DND-41 (cell line): ENCODE data around the gene HIGD2A.

Experiments used
- ATAC-seq: fragments of 200-7000 bp; cut with Tn5 transposase; 3 replicates; pipeline ENCODE4 v1.9.1; 2021; ENCODE audit warnings: low read depth; ENCODE audit not compliant: insufficient read depth
- DNase-seq: peaks from one replicate; pipeline ENCODE4 v3.0.0-alpha.2; 2020
- H2AFZ ChIP-seq: 2 replicates; pipeline ENCODE4 v1.6.0; 2012; ENCODE audit warnings: low read depth, low read length
- H3K27ac ChIP-seq: 2 replicates; pipeline ENCODE4 v1.5.1; 2012; ENCODE audit warnings: low read length, inconsistent platforms
- H3K27me3 ChIP-seq: fragments of 200-600 bp; sonication (generic); 2 replicates; pipeline ENCODE4 v1.6.0; 2012; ENCODE audit warnings: low read length, mild to moderate bottlenecking, inconsistent platforms; ENCODE audit not compliant: insufficient read depth, poor library complexity
- H3K36me3 ChIP-seq: 2 replicates; pipeline ENCODE4 v1.5.1; 2012; ENCODE audit warnings: low read length, inconsistent platforms; ENCODE audit not compliant: insufficient read depth
- H3K4me1 ChIP-seq: 2 replicates; pipeline ENCODE4 v1.5.1; 2012; ENCODE audit warnings: mild to moderate bottlenecking, low read length; ENCODE audit not compliant: insufficient read depth
- H3K4me2 ChIP-seq: 2 replicates; pipeline ENCODE4 v1.6.0; 2012; ENCODE audit warnings: mild to moderate bottlenecking, moderate library complexity, low read length, inconsistent platforms; ENCODE audit not compliant: insufficient read depth
- H3K4me3 ChIP-seq, 2 experiments: fragments of 200-600 bp in 1 of 2; shearing (Covaris generic) in 1 of 2; 2 replicates each; pipeline ENCODE4 v1.5.1; 2012 to 2016; ENCODE audit warnings: inconsistent platforms in 2 of 2, low read length in 2 of 2, mild to moderate bottlenecking in 2 of 2, low read depth in 1 of 2, moderate library complexity in 1 of 2
- H3K79me2 ChIP-seq: 2 replicates; pipeline ENCODE4 v1.6.0; 2012; ENCODE audit warnings: low read length, inconsistent platforms; ENCODE audit not compliant: insufficient read depth
- H3K9ac ChIP-seq: 2 replicates; pipeline ENCODE4 v1.6.0; 2012; ENCODE audit warnings: low read depth, mild to moderate bottlenecking, inconsistent platforms, low read length, moderate library complexity
- H3K9me3 ChIP-seq: 2 replicates; pipeline ENCODE4 v1.5.1; 2012; ENCODE audit warnings: low read length, moderate library complexity, mild to moderate bottlenecking, inconsistent platforms; ENCODE audit not compliant: insufficient read depth, severe bottlenecking
- H4K20me1 ChIP-seq: 2 replicates; pipeline ENCODE4 v1.6.0; 2012; ENCODE audit warnings: low read length; ENCODE audit not compliant: insufficient read depth
- EZH2 ChIP-seq: IDR thresholded peaks from 3 replicates; pipeline ENCODE4 v1.6.1; 2012; ENCODE audit warnings: borderline replicate concordance, low read depth, mild to moderate bottlenecking, moderate library complexity, low read length, inconsistent platforms; ENCODE audit not compliant: severe bottlenecking
- TF ChIP-seq, protein P1 (sequence below): IDR thresholded peaks from 2 replicates; pipeline ENCODE4 v1.5.1; 2012; ENCODE audit warnings: borderline replicate concordance, low read length, moderate library complexity, mild to moderate bottlenecking; ENCODE audit not compliant: poor library complexity, severe bottlenecking; ENCODE audit errors: extremely low read depth

Gene HIGD2A

GRCh38 chr5:176401281-176402205 lies 13.0 kb downstream of the HIGD2A start:
- Histone ChIP-seq H3K27ac (no peak overlapping the region), H3K9me3 (no peaks in the 10 kb centered on the region), H2AFZ (no peak overlapping the region), H4K20me1 (no peaks in the 10 kb centered on the region), H3K27me3 (no peaks in the 10 kb centered on the region), H3K4me3 (no peak overlapping the region), H3K36me3 (peaks cover 25% of the 10 kb centered on the region), H3K79me2 (no peaks in the 10 kb centered on the region), H3K4me1 (no peaks in the 10 kb centered on the region), H3K9ac (no peak overlapping the region), H3K4me2 (no peak overlapping the region)
- TF ChIP-seq, protein P1, sequence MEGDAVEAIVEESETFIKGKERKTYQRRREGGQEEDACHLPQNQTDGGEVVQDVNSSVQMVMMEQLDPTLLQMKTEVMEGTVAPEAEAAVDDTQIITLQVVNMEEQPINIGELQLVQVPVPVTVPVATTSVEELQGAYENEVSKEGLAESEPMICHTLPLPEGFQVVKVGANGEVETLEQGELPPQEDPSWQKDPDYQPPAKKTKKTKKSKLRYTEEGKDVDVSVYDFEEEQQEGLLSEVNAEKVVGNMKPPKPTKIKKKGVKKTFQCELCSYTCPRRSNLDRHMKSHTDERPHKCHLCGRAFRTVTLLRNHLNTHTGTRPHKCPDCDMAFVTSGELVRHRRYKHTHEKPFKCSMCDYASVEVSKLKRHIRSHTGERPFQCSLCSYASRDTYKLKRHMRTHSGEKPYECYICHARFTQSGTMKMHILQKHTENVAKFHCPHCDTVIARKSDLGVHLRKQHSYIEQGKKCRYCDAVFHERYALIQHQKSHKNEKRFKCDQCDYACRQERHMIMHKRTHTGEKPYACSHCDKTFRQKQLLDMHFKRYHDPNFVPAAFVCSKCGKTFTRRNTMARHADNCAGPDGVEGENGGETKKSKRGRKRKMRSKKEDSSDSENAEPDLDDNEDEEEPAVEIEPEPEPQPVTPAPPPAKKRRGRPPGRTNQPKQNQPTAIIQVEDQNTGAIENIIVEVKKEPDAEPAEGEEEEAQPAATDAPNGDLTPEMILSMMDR = no peak
- no peak for TF ChIP-seq EZH2
- ATAC-seq (no peak), DNase-seq (no peak)

- TF ChIP-seq, protein P1 = peak; percentile 14
- TF ChIP-seq EZH2 = no peak
- Histone ChIP-seq H3K4me3 (no peak overlapping the region), H3K36me3 (peaks cover 42% of the 10 kb centered on the region), H3K79me2 (no peaks in the 10 kb centered on the region), H2AFZ (no peak overlapping the region), H3K9me3 (no peaks in the 10 kb centered on the region), H3K4me2 (no peak overlapping the region), H3K4me1 (no peaks in the 10 kb centered on the region), H3K27ac (no peak overlapping the region), H3K9ac (no peak overlapping the region), H4K20me1 (peaks cover 3% of the 10 kb centered on the region; the same call in 1 of the 2 replicates), H3K27me3 (no peaks in the 10 kb centered on the region)
- no peak for ATAC-seq
- DNase-seq = no peak
Observed at GRCh38 chr5:176405656-176406435, 17.3 kb downstream of the HIGD2A start.

- H3K36me3 ChIP-seq = peaks cover 48% of the 10 kb centered on the region
- peaks cover 7% of the 10 kb centered on the region; the same call in 1 of the 2 replicates for H4K20me1 ChIP-seq
- no peak overlapping the region for H3K9ac ChIP-seq
- H3K4me3 ChIP-seq = no peak overlapping the region
- H3K9me3 ChIP-seq = no peaks in the 10 kb centered on the region
- peaks cover 4% of the 10 kb centered on the region; the same call in 1 of the 2 replicates for H3K79me2 ChIP-seq
- H2AFZ ChIP-seq = no peak overlapping the region
- H3K27me3 ChIP-seq = no peaks in the 10 kb centered on the region
- no peak overlapping the region for H3K4me2 ChIP-seq
- DNase-seq (no peak), ATAC-seq (no peak)
- H3K27ac ChIP-seq = no peak overlapping the region
- TF ChIP-seq EZH2 = no peak
- H3K4me1 ChIP-seq = no peaks in the 10 kb centered on the region; the same call in 1 of the 2 replicates
Observed at GRCh38 chr5:176406436-176407052, 18.0 kb downstream of the HIGD2A start.
